HEK293 (cell line): ENCODE results near the gene MRPL30.

ENCODE experiments used
- CTCF ChIA-PET: fragments of 350-600 bp; formaldehyde crosslinking; extraction: SDS; loops from one replicate; lab custom pipeline; 2021; ENCODE audit warnings: antibody characterized with exemption; lab: Yijun Ruan, JAX
- POLR2A ChIA-PET: fragments of 300-600 bp; formaldehyde crosslinking; extraction: SDS; loops from one replicate; lab custom pipeline; 2020; ENCODE audit warnings: antibody characterized with exemption, inconsistent platforms; lab: Yijun Ruan, JAX
- H3K27ac ChIP-seq: fragments of 200-500 bp; sonication (Bioruptor generic); 2 replicates; pipeline ENCODE4 v1.5.1; 2014; ENCODE audit warnings: low read depth, low read length, control low read depth, inconsistent platforms; ENCODE audit errors: extremely low read depth
- H3K36me3 ChIP-seq, 2 experiments: fragments of 200-500 bp in 1 of 2; sonication (Bioruptor generic) in 1 of 2; 1 replicate in 1 of 2; 2 replicates in 1 of 2; pipeline ENCODE4 v1.5.1; 2014 to 2017; ENCODE audit warnings: inconsistent platforms in 2 of 2, low read length in 2 of 2; ENCODE audit not compliant: control insufficient read depth in 2 of 2, insufficient read depth in 1 of 2
- H3K4me1 ChIP-seq: fragments of 200-500 bp; sonication (Bioruptor generic); 2 replicates; pipeline ENCODE4 v1.5.1; 2014; ENCODE audit warnings: mild to moderate bottlenecking, low read length, inconsistent platforms; ENCODE audit not compliant: control insufficient read depth, insufficient read depth
- H3K4me3 ChIP-seq: 2 replicates; pipeline ENCODE4 v1.5.1; 2011; ENCODE audit warnings: low read depth, mild to moderate bottlenecking, control low read depth, low read length, moderate library complexity
- H3K9me3 ChIP-seq: fragments of 200-500 bp; sonication (Bioruptor generic); 2 replicates; pipeline ENCODE4 v1.5.1; 2014; ENCODE audit warnings: low read depth, low read length, inconsistent platforms; ENCODE audit not compliant: control insufficient read depth, insufficient read depth
- BCL6B ChIP-seq: fragments of 450-650 bp; formaldehyde crosslinking; IDR thresholded peaks from 2 replicates; pipeline ENCODE4 v1.5.1; 2017; ENCODE audit warnings: missing biosample characterization, missing genetic modification characterization
- CTCF ChIP-seq: fragments of 450-650 bp; formaldehyde crosslinking; IDR thresholded peaks from 2 replicates; pipeline ENCODE4 v1.5.1; 2016; ENCODE audit warnings: missing biosample characterization, missing genetic modification characterization
- FEZF1 ChIP-seq: fragments of 450-650 bp; formaldehyde crosslinking; IDR thresholded peaks from 2 replicates; pipeline ENCODE4 v1.5.1; 2016; ENCODE audit warnings: missing biosample characterization, missing genetic modification characterization
- GLIS1 ChIP-seq: fragments of 450-650 bp; formaldehyde crosslinking; IDR thresholded peaks from 2 replicates; pipeline ENCODE4 v1.5.1; 2016; ENCODE audit warnings: missing biosample characterization, missing genetic modification characterization
- KLF9 ChIP-seq: fragments of 450-650 bp; formaldehyde crosslinking; IDR thresholded peaks from 2 replicates; pipeline ENCODE4 v1.5.1; 2016; ENCODE audit warnings: missing biosample characterization, missing genetic modification characterization, low read depth
- OSR2 ChIP-seq: fragments of 450-650 bp; formaldehyde crosslinking; IDR thresholded peaks from 2 replicates; pipeline ENCODE4 v1.5.1; 2016; ENCODE audit warnings: missing biosample characterization, missing genetic modification characterization
- SCRT1 ChIP-seq: fragments of 450-650 bp; formaldehyde crosslinking; IDR thresholded peaks from 2 replicates; pipeline ENCODE4 v1.5.1; 2016; ENCODE audit warnings: missing biosample characterization, missing genetic modification characterization, borderline replicate concordance
- SCRT2 ChIP-seq: fragments of 450-650 bp; formaldehyde crosslinking; IDR thresholded peaks from 2 replicates; pipeline ENCODE4 v1.5.1; 2016; ENCODE audit warnings: missing biosample characterization, missing genetic modification characterization
- SP2 ChIP-seq: fragments of 450-650 bp; formaldehyde crosslinking; IDR thresholded peaks from 2 replicates; pipeline ENCODE4 v1.5.1; 2016; ENCODE audit warnings: missing biosample characterization, missing genetic modification characterization
- SP3 ChIP-seq: fragments of 450-650 bp; formaldehyde crosslinking; IDR thresholded peaks from 2 replicates; pipeline ENCODE4 v1.5.1; 2016; ENCODE audit warnings: missing biosample characterization, missing genetic modification characterization
- TCF7L2 ChIP-seq: IDR thresholded peaks from 2 replicates; pipeline ENCODE4 v1.6.1; 2011; ENCODE audit warnings: low read depth, mild to moderate bottlenecking, inconsistent platforms, low read length, moderate library complexity, borderline replicate concordance
- ZBTB21 ChIP-seq: fragments of 450-650 bp; formaldehyde crosslinking; IDR thresholded peaks from 2 replicates; pipeline ENCODE4 v1.5.1; 2017; ENCODE audit warnings: missing biosample characterization, missing genetic modification characterization
- ZBTB8A ChIP-seq: fragments of 450-650 bp; formaldehyde crosslinking; IDR thresholded peaks from 2 replicates; pipeline ENCODE4 v1.5.1; 2016; ENCODE audit warnings: missing biosample characterization, missing genetic modification characterization
- ZFP41 ChIP-seq: fragments of 450-650 bp; formaldehyde crosslinking; IDR thresholded peaks from 2 replicates; pipeline ENCODE4 v1.5.1; 2016; ENCODE audit warnings: missing biosample characterization, missing genetic modification characterization, borderline replicate concordance
- ZFP69B ChIP-seq: fragments of 450-650 bp; formaldehyde crosslinking; IDR thresholded peaks from 2 replicates; pipeline ENCODE4 v1.5.1; 2016; ENCODE audit warnings: missing biosample characterization, missing genetic modification characterization
- ZNF157 ChIP-seq: fragments of 450-650 bp; formaldehyde crosslinking; IDR thresholded peaks from 2 replicates; pipeline ENCODE4 v1.5.1; 2016; ENCODE audit warnings: missing biosample characterization, missing genetic modification characterization
- ZNF2 ChIP-seq: fragments of 450-650 bp; formaldehyde crosslinking; IDR thresholded peaks from 2 replicates; pipeline ENCODE4 v1.5.1; 2016; ENCODE audit warnings: missing biosample characterization, missing genetic modification characterization
- ZNF202 ChIP-seq: fragments of 450-650 bp; formaldehyde crosslinking; IDR thresholded peaks from 2 replicates; pipeline ENCODE4 v1.5.1; 2016; ENCODE audit warnings: missing biosample characterization, missing genetic modification characterization, borderline replicate concordance
- ZNF211 ChIP-seq: fragments of 450-650 bp; formaldehyde crosslinking; IDR thresholded peaks from 2 replicates; pipeline ENCODE4 v1.5.1; 2016; ENCODE audit warnings: low read depth, missing biosample characterization, missing genetic modification characterization
- ZNF221 ChIP-seq: fragments of 450-650 bp; formaldehyde crosslinking; IDR thresholded peaks from 2 replicates; pipeline ENCODE4 v1.5.1; 2017; ENCODE audit warnings: missing biosample characterization, missing genetic modification characterization, borderline replicate concordance
- ZNF266 ChIP-seq: fragments of 450-650 bp; formaldehyde crosslinking; IDR thresholded peaks from 2 replicates; pipeline ENCODE4 v1.5.1; 2016; ENCODE audit warnings: missing biosample characterization, missing genetic modification characterization, low read depth
- ZNF292 ChIP-seq: fragments of 450-650 bp; formaldehyde crosslinking; IDR thresholded peaks from 2 replicates; pipeline ENCODE4 v1.5.1; 2016; ENCODE audit warnings: low read depth, missing biosample characterization, missing genetic modification characterization, borderline replicate concordance
- ZNF366 ChIP-seq: fragments of 450-650 bp; formaldehyde crosslinking; conservative IDR thresholded peaks from 2 replicates; pipeline ENCODE4 v1.5.1; 2016; ENCODE audit warnings: missing biosample characterization, missing genetic modification characterization
- ZNF426 ChIP-seq: fragments of 450-650 bp; formaldehyde crosslinking; IDR thresholded peaks from 2 replicates; pipeline ENCODE4 v1.5.1; 2017; ENCODE audit warnings: missing biosample characterization, missing genetic modification characterization, mild to moderate bottlenecking, inconsistent platforms, moderate library complexity
- ZNF48 ChIP-seq: fragments of 450-650 bp; formaldehyde crosslinking; IDR thresholded peaks from 2 replicates; pipeline ENCODE4 v1.5.1; 2016; ENCODE audit warnings: missing biosample characterization, missing genetic modification characterization
- ZNF521 ChIP-seq: fragments of 450-650 bp; formaldehyde crosslinking; IDR thresholded peaks from 2 replicates; pipeline ENCODE4 v1.5.1; 2017; ENCODE audit warnings: missing biosample characterization, mild to moderate bottlenecking, missing genetic modification characterization
- ZNF544 ChIP-seq: fragments of 450-650 bp; formaldehyde crosslinking; IDR thresholded peaks from 2 replicates; pipeline ENCODE4 v1.5.0; 2017; ENCODE audit warnings: missing biosample characterization, missing genetic modification characterization
- ZNF600 ChIP-seq: fragments of 450-650 bp; formaldehyde crosslinking; IDR thresholded peaks from 2 replicates; pipeline ENCODE4 v1.5.1; 2016; ENCODE audit warnings: missing biosample characterization, missing genetic modification characterization
- ZNF623 ChIP-seq: fragments of 450-650 bp; formaldehyde crosslinking; IDR thresholded peaks from 2 replicates; pipeline ENCODE4 v1.5.1; 2016; ENCODE audit warnings: missing biosample characterization, missing genetic modification characterization
- ZNF626 ChIP-seq: fragments of 450-650 bp; sonication (Bioruptor Pico); formaldehyde crosslinking; IDR thresholded peaks from 2 replicates; pipeline ENCODE4 v1.5.1; 2018; ENCODE audit warnings: missing biosample characterization, missing genetic modification characterization, inconsistent platforms
- ZNF660 ChIP-seq: fragments of 450-650 bp; IDR thresholded peaks from 2 replicates; pipeline ENCODE4 v1.5.1; 2018; ENCODE audit warnings: missing biosample characterization, mild to moderate bottlenecking, missing genetic modification characterization
- ZNF701 ChIP-seq: fragments of 450-650 bp; formaldehyde crosslinking; IDR thresholded peaks from 2 replicates; pipeline ENCODE4 v1.5.1; 2016; ENCODE audit warnings: missing biosample characterization, missing genetic modification characterization
- ZNF768 ChIP-seq: fragments of 450-650 bp; formaldehyde crosslinking; IDR thresholded peaks from 2 replicates; pipeline ENCODE4 v1.5.1; 2018; ENCODE audit warnings: missing biosample characterization, mild to moderate bottlenecking, missing genetic modification characterization
- ZNF777 ChIP-seq: fragments of 450-650 bp; formaldehyde crosslinking; IDR thresholded peaks from 2 replicates; pipeline ENCODE4 v1.5.1; 2017; ENCODE audit warnings: missing biosample characterization, missing genetic modification characterization, borderline replicate concordance
- ZNF785 ChIP-seq: fragments of 450-650 bp; formaldehyde crosslinking; IDR thresholded peaks from 2 replicates; pipeline ENCODE4 v1.5.1; 2016; ENCODE audit warnings: missing biosample characterization, missing genetic modification characterization
- ZSCAN23 ChIP-seq: fragments of 450-650 bp; formaldehyde crosslinking; IDR thresholded peaks from 2 replicates; pipeline ENCODE4 v1.5.1; 2016; ENCODE audit warnings: missing biosample characterization, missing genetic modification characterization

MRPL30 gene

GRCh38 chr2:99188357-99188756 lies 7.4 kb downstream of the MRPL30 start:
- no peak overlapping the region for H3K4me3 ChIP-seq
- no peak overlapping the region for H3K27ac ChIP-seq
- TF ChIP-seq ZBTB8A (tag by site-specific recombination) (no peak), ZNF701 (tag by site-specific recombination) (no peak), ZNF292 (tag by site-specific recombination) (no peak), ZNF626 (no peak), SP2 (no peak), KLF9 (no peak), ZNF426 (no peak), BCL6B (tag by site-specific recombination) (no peak), SP3 (tag by site-specific recombination) (no peak), ZNF221 (tag by site-specific recombination) (no peak), ZFP69B (tag by site-specific recombination) (no peak), CTCF (tag by site-specific recombination) (no peak), ZNF157 (tag by site-specific recombination) (no peak), ZNF623 (no peak), ZNF544 (tag by site-specific recombination) (no peak), ZNF2 (tag by site-specific recombination) (no peak), ZNF266 (tag by site-specific recombination) (no peak), TCF7L2 (no peak)
- POLR2A ChIA-PET: no interaction called here
- CTCF ChIA-PET: no interaction called here
- peaks cover 30 to 49% of the 10 kb centered on the region in 2 experiments for H3K36me3 ChIP-seq
- H3K9me3 ChIP-seq: no peaks in the 10 kb centered on the region
- no peaks in the 10 kb centered on the region for H3K4me1 ChIP-seq

- H3K36me3 ChIP-seq: peaks cover 30 to 68% of the 10 kb centered on the region in 2 experiments
- CTCF ChIA-PET: no interaction called here
Observed at GRCh38 chr2:99190548-99190947, 9.6 kb downstream of the MRPL30 start.

More at GRCh38 chr2:99190548-99190947, 9.6 kb downstream of the MRPL30 start:
- Histone ChIP-seq H3K4me1 (no peaks in the 10 kb centered on the region), H3K27ac (no peak overlapping the region), H3K4me3 (no peak overlapping the region), H3K9me3 (no peaks in the 10 kb centered on the region)
- POLR2A ChIA-PET: no interaction called here
- TF ChIP-seq ZNF777 (no peak), ZNF202 (tag by site-specific recombination) (no peak), ZNF768 (no peak), ZNF211 (tag by site-specific recombination) (no peak), OSR2 (tag by site-specific recombination) (no peak), ZNF521 (tag by site-specific recombination) (no peak), ZNF626 (no peak), ZNF600 (tag by site-specific recombination) (no peak), ZSCAN23 (no peak), GLIS1 (tag by site-specific recombination) (no peak), ZNF660 (tag by site-specific recombination) (no peak), ZNF366 (tag by site-specific recombination) (no peak), ZBTB21 (tag by site-specific recombination) (no peak), ZFP41 (tag by site-specific recombination) (no peak), ZNF48 (tag by site-specific recombination) (no peak), ZNF785 (no peak), ZNF266 (tag by site-specific recombination) (no peak), SCRT1 (tag by site-specific recombination) (no peak), SCRT2 (tag by site-specific recombination) (no peak), FEZF1 (no peak)
